ENCODE results near the gene RBM4B.
"Not testable (repeated sequence)": the region's sequence is repeated elsewhere in the genome, so short reads cannot be mapped to it uniquely, and the experiment has no call there.

The RBM4B gene

GRCh38 chr11:66677599-66678375 is at the start of gene RBM4B:
Gene RBM4B, minus strand, starts transcription at chr11:66677887. Its CDS starts 808 bp downstream, at chr11:66677079.
- peak; percentile 28 for DNase-seq

- no peak for DNase-seq
These were observed 48.0 kb upstream of the RBM4B start for GRCh38 chr11:66725647-66726046.

- DNase-seq: no peak
These were observed 47.4 kb upstream of the RBM4B start for GRCh38 chr11:66725114-66725513.

- not testable (repeated sequence) for DNase-seq
These were observed 46.5 kb upstream of the RBM4B start for GRCh38 chr11:66724167-66724566.

- DNase-seq: no peak
These were observed 46.0 kb upstream of the RBM4B start for GRCh38 chr11:66723693-66724092.

GRCh38 chr11:66722745-66723651 is 45.3 kb upstream of the RBM4B start:
- no peak for DNase-seq

- DNase-seq: no peak
These were observed 44.3 kb upstream of the RBM4B start for GRCh38 chr11:66721939-66722338.

- no peak for DNase-seq
These were observed 43.3 kb upstream of the RBM4B start for GRCh38 chr11:66720899-66721470.

GRCh38 chr11:66720223-66720898 is 42.7 kb upstream of the RBM4B start:
- no peak for DNase-seq

GRCh38 chr11:66719111-66719872 is 41.6 kb upstream of the RBM4B start:
- no peak for DNase-seq

GRCh38 chr11:66718320-66718971 is 40.8 kb upstream of the RBM4B start:
- DNase-seq: no peak

GRCh38 chr11:66717925-66718319 is 40.2 kb upstream of the RBM4B start:
- DNase-seq: no peak

GRCh38 chr11:66716996-66717395 is 39.3 kb upstream of the RBM4B start:
- no peak for DNase-seq

GRCh38 chr11:66715346-66716085 is 37.8 kb upstream of the RBM4B start:
- DNase-seq: no peak

- no peak for DNase-seq
These were observed 36.2 kb upstream of the RBM4B start for GRCh38 chr11:66713746-66714480.

GRCh38 chr11:66710384-66710930 is 32.8 kb upstream of the RBM4B start:
- DNase-seq: no peak

- no peak for DNase-seq
These were observed 31.0 kb upstream of the RBM4B start for GRCh38 chr11:66708701-66709100.

GRCh38 chr11:66708094-66708493 is 30.4 kb upstream of the RBM4B start:
- no peak for DNase-seq

- no peak for DNase-seq
These were observed 29.8 kb upstream of the RBM4B start for GRCh38 chr11:66707486-66707885.

GRCh38 chr11:66706989-66707388 is 29.3 kb upstream of the RBM4B start:
- DNase-seq: no peak
